Ramos (cell line): ENCODE measurements around the gene ABHD10.
"Not testable (repeated sequence)": the region's sequence is repeated elsewhere in the genome, so short reads cannot be mapped to it uniquely, and the experiment has no call there.

Experiments used
- in situ Hi-C: fragments of 300-500 bp; cut with MboI; formaldehyde crosslinking; loops from one replicate; pipeline ENCODE4 v1.14.3; 2022; ENCODE audit warnings: low sequenced_read_pairs; ENCODE audit not compliant: unreplicated experiment

The ABHD10 gene

GRCh38 chr3:112017091-112017490, 38.3 kb downstream of the ABHD10 start:
- in situ Hi-C loops: no loop called here

- in situ Hi-C loops: no loop called here
These were observed 39.9 kb downstream of the ABHD10 start for GRCh38 chr3:112018712-112019111.

GRCh38 chr3:112019716-112020115, 40.9 kb downstream of the ABHD10 start:
- in situ Hi-C loops: no loop called here

GRCh38 chr3:112020674-112021085, 41.9 kb downstream of the ABHD10 start:
- in situ Hi-C loops: no loop called here

GRCh38 chr3:112027142-112027541, 48.3 kb downstream of the ABHD10 start:
- in situ Hi-C loops: no loop called here

GRCh38 chr3:112027826-112028225, 49.0 kb downstream of the ABHD10 start:
- in situ Hi-C loops: no loop called here

GRCh38 chr3:112030901-112031300, 52.1 kb downstream of the ABHD10 start:
- in situ Hi-C loops: no loop called here

- in situ Hi-C loops: no loop called here
These were observed 53.4 kb downstream of the ABHD10 start for GRCh38 chr3:112032098-112032731.

GRCh38 chr3:112034436-112034835, 55.6 kb downstream of the ABHD10 start, which contains the start of gene TMPRSS7:
Gene TMPRSS7, plus strand, starts transcription at chr3:112034736. Its CDS starts 110 bp downstream, at chr3:112034846.
- in situ Hi-C loops: no loop called here

GRCh38 chr3:112035241-112035640, 56.4 kb downstream of the ABHD10 start:
- in situ Hi-C loops: no loop called here

GRCh38 chr3:112037194-112037593, 58.4 kb downstream of the ABHD10 start:
- in situ Hi-C loops: not testable (repeated sequence)

- in situ Hi-C loops: no loop called here
These were observed 60.0 kb downstream of the ABHD10 start for GRCh38 chr3:112038863-112039262.

GRCh38 chr3:112041321-112041720, 62.5 kb downstream of the ABHD10 start:
- in situ Hi-C loops: no loop called here

GRCh38 chr3:112042842-112043280, 64.0 kb downstream of the ABHD10 start:
- in situ Hi-C loops: no loop called here
